Gastroesophageal sphincter (tissue), 3 donors: ENCODE measurements around the gene REC114.
"Not testable (repeated sequence)": the region's sequence is repeated elsewhere in the genome, so short reads cannot be mapped to it uniquely, and the experiment has no call there.

Experiments
- EP300 ChIP-seq: sonication (generic); formaldehyde crosslinking; IDR thresholded peaks from one replicate; pipeline ENCODE4 v1.6.1; 2017; ENCODE audit warnings: antibody characterized with exemption, mild to moderate bottlenecking
- POLR2A ChIP-seq, 2 donors: fragments of 450-650 bp; IDR thresholded peaks; one replicate each; pipeline ENCODE4 v1.6.1; 2017; ENCODE audit warnings: antibody characterized with exemption in 2 of 2, mild to moderate bottlenecking in 2 of 2, moderate library complexity in 1 of 2
- POLR2AphosphoS5 ChIP-seq: sonication (generic); formaldehyde crosslinking; IDR thresholded peaks from one replicate; pipeline ENCODE4 v1.6.1; 2017; ENCODE audit warnings: antibody characterized with exemption
- TF ChIP-seq, protein P1 (sequence below), 4 experiments: fragments of 200-600 bp in 2 of 4; fragments of 450-650 bp in 2 of 4; sonication (generic) in 1 of 4; IDR thresholded peaks; one replicate each; pipeline ENCODE4 v1.5.1; 2017 to 2019; ENCODE audit warnings: antibody characterized with exemption in 4 of 4, mild to moderate bottlenecking in 2 of 4, moderate library complexity in 2 of 4

DNA sequence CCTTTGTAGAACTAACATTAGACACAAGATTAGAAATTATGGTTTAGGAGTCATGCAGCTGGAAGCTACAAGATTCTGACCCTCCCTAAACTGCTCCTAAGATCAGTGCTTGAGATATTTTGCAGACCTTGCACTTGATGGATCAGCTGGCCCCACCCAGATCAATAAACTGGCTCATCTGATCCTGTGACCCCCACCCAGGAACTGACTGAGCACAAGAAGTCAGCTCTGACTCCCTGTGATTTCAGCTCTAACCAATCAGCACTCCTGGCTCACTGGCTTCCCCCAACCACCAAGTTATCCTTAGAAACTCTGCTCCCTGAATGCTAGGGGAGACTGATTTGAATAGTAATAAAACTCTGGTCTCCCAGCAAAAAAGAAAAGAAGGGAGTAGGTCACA, 134.6 kb downstream of the REC114 start:
- TF ChIP-seq, protein P1, sequence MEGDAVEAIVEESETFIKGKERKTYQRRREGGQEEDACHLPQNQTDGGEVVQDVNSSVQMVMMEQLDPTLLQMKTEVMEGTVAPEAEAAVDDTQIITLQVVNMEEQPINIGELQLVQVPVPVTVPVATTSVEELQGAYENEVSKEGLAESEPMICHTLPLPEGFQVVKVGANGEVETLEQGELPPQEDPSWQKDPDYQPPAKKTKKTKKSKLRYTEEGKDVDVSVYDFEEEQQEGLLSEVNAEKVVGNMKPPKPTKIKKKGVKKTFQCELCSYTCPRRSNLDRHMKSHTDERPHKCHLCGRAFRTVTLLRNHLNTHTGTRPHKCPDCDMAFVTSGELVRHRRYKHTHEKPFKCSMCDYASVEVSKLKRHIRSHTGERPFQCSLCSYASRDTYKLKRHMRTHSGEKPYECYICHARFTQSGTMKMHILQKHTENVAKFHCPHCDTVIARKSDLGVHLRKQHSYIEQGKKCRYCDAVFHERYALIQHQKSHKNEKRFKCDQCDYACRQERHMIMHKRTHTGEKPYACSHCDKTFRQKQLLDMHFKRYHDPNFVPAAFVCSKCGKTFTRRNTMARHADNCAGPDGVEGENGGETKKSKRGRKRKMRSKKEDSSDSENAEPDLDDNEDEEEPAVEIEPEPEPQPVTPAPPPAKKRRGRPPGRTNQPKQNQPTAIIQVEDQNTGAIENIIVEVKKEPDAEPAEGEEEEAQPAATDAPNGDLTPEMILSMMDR (IDR thresholded peaks at IDR 0.05): not testable (repeated sequence)
- not testable (repeated sequence) for TF ChIP-seq EP300; POLR2AphosphoS5; POLR2A (IDR thresholded peaks at IDR 0.05)
